Stimulated activated CD8-positive, alpha-beta memory T cell treated with anti-CD3 and anti-CD28 coated beads, Interleukin-7, amount 100 ng/mL, for 1 hour (primary cell): ENCODE data around the gene ANO4.

Experiments used
- DNase-seq, 2 donors: peaks; one replicate each; pipeline ENCODE4 v3.0.0-alpha.2; 2020; ENCODE audit warnings: low read depth in 2 of 2

Gene ANO4

GRCh38 chr12:100794441-100795173 is at the start of gene ANO4:
Gene ANO4 (plus strand): TSS chr12:100794776. CDS start chr12:100901786, 107,010 bp downstream.
- DNase-seq, result no peak

DNA sequence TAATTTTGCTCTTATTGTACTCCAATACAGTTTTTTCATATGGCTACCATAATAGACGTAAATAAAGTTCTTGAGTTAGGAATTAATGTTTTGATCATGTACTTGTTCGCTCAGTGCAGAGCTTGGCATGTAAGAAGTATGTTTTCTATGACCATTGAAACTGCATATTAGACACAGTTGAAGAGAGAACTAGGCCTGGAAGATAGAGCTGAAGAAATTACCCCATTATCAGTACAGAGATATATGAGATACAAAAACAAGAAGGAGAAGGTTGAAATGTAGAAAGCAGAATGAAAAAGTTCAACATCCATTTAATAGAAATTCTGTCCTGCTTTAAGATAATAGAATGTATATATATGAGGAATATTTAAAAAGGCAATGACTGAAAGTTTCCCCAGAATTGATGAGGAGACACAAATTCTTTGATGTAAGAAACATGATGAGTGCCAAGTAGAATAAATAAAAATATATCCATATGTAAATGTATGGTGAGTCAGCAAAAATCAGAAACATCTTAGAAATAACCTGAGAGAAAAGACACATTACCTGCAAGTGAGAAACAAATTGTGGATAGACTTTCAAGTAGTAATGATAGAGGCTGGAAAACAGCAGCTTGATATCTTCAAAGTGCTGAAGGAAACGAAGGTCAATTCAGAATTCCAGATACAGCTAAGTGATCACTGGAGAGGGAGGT is 49.1 kb upstream of the ANO4 start:
- no peak for DNase-seq

- no peak for DNase-seq
These were observed 41.7 kb upstream of the ANO4 start for GRCh38 chr12:100752841-100753240.

- no peak for DNase-seq
These were observed 40.7 kb upstream of the ANO4 start for GRCh38 chr12:100753837-100754236.

DNA sequence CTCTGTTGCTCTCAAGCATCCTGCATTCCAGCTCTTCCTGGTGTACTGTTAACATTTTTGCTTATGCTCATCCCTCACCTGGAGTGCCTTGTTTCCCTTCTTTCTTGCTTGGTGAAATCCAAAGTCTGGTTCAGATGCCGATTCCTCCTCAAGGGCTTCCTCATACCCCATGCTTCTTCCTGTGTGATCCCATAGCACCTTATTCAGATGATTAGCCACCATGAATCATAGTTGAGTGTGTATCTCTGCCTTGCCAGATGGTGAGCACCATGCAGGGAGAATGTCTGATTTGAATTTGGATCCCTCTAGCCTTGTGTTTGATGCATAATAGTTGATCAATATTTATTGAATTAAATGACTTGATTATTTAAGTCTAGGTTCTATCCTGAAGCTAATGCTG is 39.4 kb upstream of the ANO4 start:
- no peak for DNase-seq

GRCh38 chr12:100758083-100758482 is 36.5 kb upstream of the ANO4 start:
- DNase-seq, result no peak

DNA sequence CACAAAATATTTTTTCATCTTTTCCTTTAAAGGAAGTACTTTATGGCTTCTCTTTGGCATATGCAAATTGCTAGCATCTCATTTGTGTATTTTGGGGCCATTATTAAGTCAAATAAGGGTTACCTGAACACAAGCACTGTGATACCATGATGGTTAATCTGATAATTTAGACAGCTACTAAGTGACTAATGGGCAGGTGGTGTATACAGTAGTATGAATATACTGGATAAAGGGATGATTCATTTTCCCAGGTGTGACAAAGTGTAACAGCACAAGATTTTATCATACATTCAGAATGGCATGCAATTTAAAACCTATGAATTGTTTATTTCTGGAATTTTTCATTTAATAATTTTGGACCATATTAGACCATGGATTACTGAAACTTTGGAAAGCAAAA is 27.2 kb upstream of the ANO4 start:
- no peak for DNase-seq

DNA sequence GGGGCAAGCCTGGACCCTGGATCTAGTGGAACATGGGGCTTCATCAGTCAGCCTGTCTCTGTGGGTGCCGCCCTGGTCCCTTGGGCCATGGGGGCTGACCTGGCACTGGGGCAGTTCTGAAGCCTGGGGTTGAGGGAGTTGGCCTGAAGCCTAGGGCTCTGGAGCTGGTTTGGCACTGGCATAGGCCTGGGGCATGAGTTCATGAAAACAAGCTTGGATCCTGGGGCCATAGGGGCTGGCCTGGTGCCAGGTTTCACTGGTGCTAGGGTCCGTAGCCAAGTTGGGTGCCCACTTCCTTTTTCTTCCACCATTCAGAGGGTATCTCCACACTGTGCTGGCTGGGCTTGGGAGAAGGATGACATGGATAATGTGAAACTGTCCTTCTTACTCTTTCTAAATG is 26.6 kb upstream of the ANO4 start:
- DNase-seq, result no peak

- no peak for DNase-seq
These were observed 15.5 kb upstream of the ANO4 start for GRCh38 chr12:100778967-100779590.

GRCh38 chr12:100789146-100789545 is 5.4 kb upstream of the ANO4 start:
- DNase-seq, result no peak

GRCh38 chr12:100789975-100790374 is 4.6 kb upstream of the ANO4 start:
- no peak for DNase-seq

- no peak for DNase-seq
These were observed 4.0 kb upstream of the ANO4 start for GRCh38 chr12:100790552-100790951.

DNA sequence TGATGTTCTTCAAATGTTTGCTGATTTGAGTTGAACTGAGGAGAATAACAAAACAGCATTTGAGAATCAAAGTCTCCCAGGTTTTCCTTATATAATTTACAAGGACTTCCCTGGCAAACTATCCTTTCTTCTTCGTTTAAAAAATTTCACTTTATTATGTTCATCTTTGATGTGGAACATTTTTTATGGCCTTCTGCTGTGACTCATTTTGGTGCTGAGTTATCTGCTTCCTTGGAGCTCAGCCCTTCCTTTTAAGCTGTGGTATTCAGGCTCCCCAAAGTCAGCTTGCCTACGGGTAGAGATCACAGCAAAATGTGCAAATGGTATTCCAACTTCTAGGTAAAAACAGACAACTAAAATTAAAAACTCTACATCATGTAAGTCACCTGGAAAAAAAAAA is 1.4 kb upstream of the ANO4 start:
- no peak for DNase-seq

DNA sequence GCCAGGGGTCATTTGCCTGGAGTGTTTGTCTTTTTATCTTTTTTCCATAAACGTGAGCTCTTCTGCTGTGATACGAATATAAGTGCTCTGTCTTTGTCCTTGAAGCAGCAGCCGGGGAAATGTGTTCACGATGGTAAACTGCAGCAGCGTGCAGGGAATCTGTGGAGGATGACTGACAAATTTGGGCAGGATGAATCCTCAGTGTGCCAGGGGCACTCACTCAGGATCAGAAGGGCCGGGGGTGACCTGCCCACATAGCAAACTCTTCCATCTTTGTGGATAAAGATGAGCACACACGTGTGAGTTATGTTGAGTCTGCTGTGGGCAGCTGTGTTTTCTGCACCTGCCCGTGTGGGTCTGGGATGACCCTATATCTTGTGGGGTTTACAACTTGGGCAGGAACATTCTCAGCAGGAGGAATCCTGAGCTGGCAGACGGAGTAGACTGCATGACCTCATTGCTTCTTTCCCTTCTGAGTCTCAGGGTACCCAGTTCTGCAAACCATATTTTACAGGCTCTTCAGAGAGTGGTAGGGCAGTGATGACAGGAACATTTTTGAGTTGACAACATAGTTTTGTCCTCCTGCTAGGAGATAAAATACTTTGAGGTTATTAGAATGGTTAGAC is 711 bp downstream of the ANO4 start:
- no peak for DNase-seq

- no peak for DNase-seq
These were observed 1.2 kb downstream of the ANO4 start for GRCh38 chr12:100795800-100796179.

DNA sequence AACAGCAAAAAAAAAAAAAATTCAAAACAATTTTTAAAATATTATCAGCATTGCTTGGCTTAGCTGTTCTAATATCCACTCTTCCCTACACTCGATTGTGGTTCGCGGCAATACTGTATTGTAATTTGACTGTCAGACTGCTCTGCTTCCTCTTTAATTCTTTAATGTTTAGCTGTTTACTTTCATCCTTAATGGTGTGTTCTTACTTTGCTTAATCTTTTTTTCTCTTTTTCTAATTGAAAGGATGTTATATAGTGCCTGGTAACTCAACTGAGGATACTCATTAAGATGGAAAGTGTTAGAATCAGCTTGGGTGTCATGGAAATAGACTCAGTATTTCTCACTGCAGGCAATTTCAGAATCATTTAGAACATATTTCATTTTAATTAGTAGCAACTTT is 2.0 kb downstream of the ANO4 start:
- DNase-seq, result no peak

- DNase-seq, result no peak
These were observed 2.7 kb downstream of the ANO4 start for GRCh38 chr12:100797246-100797645.

DNA sequence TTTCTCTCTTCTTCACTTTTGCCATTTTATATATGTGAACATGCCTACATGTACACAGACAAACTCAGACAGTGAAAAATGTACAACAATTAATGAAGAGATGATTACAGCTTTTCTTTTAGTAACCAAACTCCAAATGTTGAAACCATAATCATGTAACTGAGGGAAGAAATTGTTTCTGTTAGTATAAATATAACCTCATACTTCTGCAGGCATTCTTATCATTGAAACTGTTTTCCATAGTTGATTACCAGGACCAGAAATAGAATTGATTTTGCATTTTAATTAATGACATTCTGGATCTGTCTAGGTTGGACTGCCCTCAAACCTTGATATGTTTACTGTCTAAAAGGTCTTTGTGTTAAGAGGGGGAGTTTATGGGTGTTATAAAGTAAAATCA is 3.2 kb downstream of the ANO4 start:
- no peak for DNase-seq

DNA sequence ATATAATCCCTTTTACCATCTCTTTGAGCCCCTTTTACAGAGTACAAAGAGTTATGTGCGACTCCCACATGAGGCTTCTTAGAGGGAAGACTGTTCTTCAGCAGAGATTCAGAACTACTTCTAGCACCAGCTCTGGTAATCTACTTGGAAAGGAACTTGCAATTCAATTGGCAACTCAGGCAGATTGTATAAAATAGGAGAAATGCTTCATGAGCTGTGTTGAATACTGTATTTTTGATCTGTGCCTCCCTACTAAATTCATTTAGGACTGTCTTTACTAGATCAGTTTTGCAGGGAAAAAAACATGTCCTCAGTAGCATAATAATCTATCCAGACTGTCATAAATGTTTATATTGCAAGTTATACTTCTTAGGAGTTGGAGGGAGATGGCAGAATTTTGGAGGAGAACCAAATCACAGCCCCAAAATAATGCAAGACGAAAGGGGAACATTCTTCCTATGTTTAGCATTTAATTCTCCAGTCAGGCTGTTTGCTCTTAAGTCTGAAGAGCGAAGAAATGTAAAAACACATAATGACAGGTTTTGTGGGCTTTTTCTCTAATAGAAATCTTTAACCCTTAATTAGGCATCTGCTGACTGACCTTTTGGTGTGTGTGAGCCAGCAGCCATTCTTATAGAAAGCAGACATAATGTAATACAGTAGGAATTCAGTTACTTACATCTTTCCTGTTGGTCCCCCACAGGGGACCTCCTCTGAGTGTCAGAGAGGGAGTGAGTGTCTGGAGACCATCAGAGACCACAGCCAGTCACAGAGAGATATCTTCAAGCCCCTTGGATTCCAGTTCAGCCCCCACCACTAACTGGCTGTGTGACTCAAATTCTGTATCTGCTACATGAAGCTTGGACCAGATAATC is 3.9 kb downstream of the ANO4 start:
- DNase-seq, result no peak

GRCh38 chr12:100799770-100800169 is 5.2 kb downstream of the ANO4 start:
- DNase-seq, result no peak

GRCh38 chr12:100800723-100801122 is 6.1 kb downstream of the ANO4 start:
- DNase-seq, result no peak

GRCh38 chr12:100801320-100801719 is 6.7 kb downstream of the ANO4 start:
- no peak for DNase-seq
